ENCODE data around the gene DEFB128.
"Not testable (repeated sequence)": the region's sequence is repeated elsewhere in the genome, so short reads cannot be mapped to it uniquely, and the experiment has no call there.

Gene DEFB128

GRCh38 chr20:189611-190010 lies at the start of gene DEFB128:
Gene DEFB128 (minus strand): TSS chr20:189711. CDS start chr20:189623, 88 bp downstream.
- no peak for DNase-seq (ENCODE audit: low spot score)

- no peak for DNase-seq (ENCODE audit: low spot score)
Measured at GRCh38 chr20:237929-238328, 48.4 kb upstream of the DEFB128 start.

- DNase-seq (ENCODE audit: low spot score) = no peak
Measured at GRCh38 chr20:237489-237888, 48.0 kb upstream of the DEFB128 start.

- DNase-seq (ENCODE audit: low spot score) = peak; percentile 17
Measured at GRCh38 chr20:235891-236290, 46.4 kb upstream of the DEFB128 start.

- no peak for DNase-seq (ENCODE audit: low spot score)
Measured at GRCh38 chr20:227439-228105, 38.1 kb upstream of the DEFB128 start.

- DNase-seq (ENCODE audit: low spot score) = no peak
Measured at GRCh38 chr20:226958-227357, 37.4 kb upstream of the DEFB128 start, which contains the start of gene DEFB129. Gene DEFB129 (plus strand): TSS chr20:227258. CDS start chr20:227289, 31 bp downstream.

- DNase-seq (ENCODE audit: low spot score) = not testable (repeated sequence)
Measured at GRCh38 chr20:225879-226278, 36.4 kb upstream of the DEFB128 start.

- DNase-seq (ENCODE audit: low spot score) = no peak
Measured at GRCh38 chr20:221258-221830, 31.8 kb upstream of the DEFB128 start.

- peak; percentile 20 for DNase-seq (ENCODE audit: low spot score)
Measured at GRCh38 chr20:219290-220115, 30.0 kb upstream of the DEFB128 start.

- DNase-seq (ENCODE audit: low spot score) = no peak
Measured at GRCh38 chr20:217266-217665, 27.8 kb upstream of the DEFB128 start.

GRCh38 chr20:215796-216195 lies 26.3 kb upstream of the DEFB128 start:
- DNase-seq (ENCODE audit: low spot score) = no peak

GRCh38 chr20:214383-214782 lies 24.9 kb upstream of the DEFB128 start:
- DNase-seq (ENCODE audit: low spot score) = no peak

- no peak for DNase-seq (ENCODE audit: low spot score)
Measured at GRCh38 chr20:210809-211502, 21.4 kb upstream of the DEFB128 start.

GRCh38 chr20:208942-209566 lies 19.5 kb upstream of the DEFB128 start:
- DNase-seq (ENCODE audit: low spot score) = peak; percentile 60

GRCh38 chr20:203630-204029 lies 14.1 kb upstream of the DEFB128 start:
- not testable (repeated sequence) for DNase-seq (ENCODE audit: low spot score)

- no peak for DNase-seq (ENCODE audit: low spot score)
Measured at GRCh38 chr20:199996-200395, 10.5 kb upstream of the DEFB128 start.

- no peak for DNase-seq (ENCODE audit: low spot score)
Measured at GRCh38 chr20:198225-198624, 8.7 kb upstream of the DEFB128 start.

- no peak for DNase-seq (ENCODE audit: low spot score)
Measured at GRCh38 chr20:187733-188132, 1.8 kb downstream of the DEFB128 start.

- DNase-seq (ENCODE audit: low spot score) = no peak
Measured at GRCh38 chr20:184288-184687, 5.2 kb downstream of the DEFB128 start.

GRCh38 chr20:168876-169275 lies 20.6 kb downstream of the DEFB128 start:
- DNase-seq (ENCODE audit: low spot score) = no peak

- DNase-seq (ENCODE audit: low spot score) = no peak
Measured at GRCh38 chr20:164618-165017, 24.9 kb downstream of the DEFB128 start.

GRCh38 chr20:157154-157553 lies 32.4 kb downstream of the DEFB128 start, which contains the start of gene DEFB127:
Gene DEFB127 (plus strand): TSS chr20:157454. CDS start chr20:157545, 91 bp downstream.
- DNase-seq (ENCODE audit: low spot score) = no peak
